Parathyroid adenoma (tissue), 2 donors: Measurements from ENCODE around the gene PHGDH.

Experiments used
- H2AFZ ChIP-seq: fragments of 300-600 bp; sonication (generic); one replicate; pipeline ENCODE4 v1.7.0; 2017; ENCODE audit warnings: antibody characterized with exemption, mild to moderate bottlenecking
- H3K27ac ChIP-seq: fragments of 300-600 bp; sonication (generic); one replicate; pipeline ENCODE4 v1.7.0; 2017
- H3K27me3 ChIP-seq: fragments of 300-600 bp; sonication (generic); one replicate; pipeline ENCODE4 v1.7.0; 2017; ENCODE audit warnings: low read length; ENCODE audit not compliant: control insufficient read depth, insufficient read depth
- H3K36me3 ChIP-seq: fragments of 300-600 bp; sonication (generic); one replicate; pipeline ENCODE4 v1.7.0; 2017; ENCODE audit warnings: low read length; ENCODE audit not compliant: control insufficient read depth, insufficient read depth
- H3K4me1 ChIP-seq: fragments of 300-600 bp; sonication (generic); one replicate; pipeline ENCODE4 v1.7.0; 2017; ENCODE audit warnings: control low read depth
- H3K4me2 ChIP-seq: fragments of 300-600 bp; sonication (generic); one replicate; pipeline ENCODE4 v1.7.0; 2017; ENCODE audit warnings: low read length
- H3K4me3 ChIP-seq: fragments of 300-600 bp; sonication (generic); one replicate; pipeline ENCODE4 v1.7.0; 2017; ENCODE audit warnings: low read depth, low read length
- H3K79me2 ChIP-seq: fragments of 300-600 bp; sonication (generic); one replicate; pipeline ENCODE4 v1.7.0; 2017; ENCODE audit warnings: control low read depth
- H3K9ac ChIP-seq: fragments of 300-600 bp; sonication (generic); one replicate; pipeline ENCODE4 v1.7.0; 2017; ENCODE audit warnings: mild to moderate bottlenecking
- H3K9me3 ChIP-seq: fragments of 300-600 bp; sonication (generic); one replicate; pipeline ENCODE4 v1.7.0; 2017; ENCODE audit warnings: low read length; ENCODE audit not compliant: control insufficient read depth
- TF ChIP-seq, protein P1 (sequence below): fragments of 300-600 bp; sonication (generic); IDR thresholded peaks from one replicate; pipeline ENCODE4 v1.7.0; 2017; ENCODE audit warnings: antibody characterized with exemption, mild to moderate bottlenecking
- donor health status: primary hyperparathyroidism.

The PHGDH gene

DNA sequence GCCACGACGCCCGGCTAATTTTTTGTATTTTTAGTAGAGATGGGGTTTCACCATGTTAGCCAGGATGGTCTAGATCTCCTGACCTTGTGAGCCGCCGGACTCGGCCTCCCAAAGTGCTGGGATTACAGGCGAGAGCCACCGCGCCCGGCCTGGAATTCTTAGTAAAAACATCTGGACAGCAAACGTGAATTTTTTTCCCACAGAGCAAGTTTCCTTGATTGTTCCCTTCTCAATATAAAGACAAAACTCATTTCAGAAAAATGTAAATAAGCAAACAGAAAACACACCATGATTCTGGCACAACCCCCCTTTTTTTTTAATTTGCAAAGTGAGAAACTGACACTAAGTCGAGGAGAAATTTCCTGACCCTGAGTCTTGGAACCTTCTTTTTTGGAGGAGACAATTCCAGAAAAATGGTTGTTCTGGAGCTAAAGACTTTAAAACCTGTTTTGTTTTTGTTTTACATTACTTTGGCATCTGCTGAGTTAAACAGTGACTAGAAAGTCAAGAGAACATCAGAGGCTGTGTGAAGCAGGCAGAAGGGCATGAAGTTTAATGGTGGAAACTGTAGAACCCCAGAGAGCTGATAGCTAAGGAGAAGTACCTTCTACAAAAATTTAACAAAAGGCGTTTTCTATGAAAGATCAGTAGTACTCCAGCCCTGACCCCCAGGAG is 67.3 kb downstream of the PHGDH start:
- peak overlapping the region; percentile 77 for H3K27ac ChIP-seq
- peak overlapping the region; percentile 31 for H2AFZ ChIP-seq
- H3K9ac ChIP-seq, result no peak overlapping the region
- peak overlapping the region; percentile 36 for H3K4me3 ChIP-seq
- H3K4me2 ChIP-seq, result peak overlapping the region; percentile 52
- no peaks in the 10 kb centered on the region for H3K9me3 ChIP-seq
- H3K79me2 ChIP-seq, result no peaks in the 10 kb centered on the region
- no peaks in the 10 kb centered on the region for H3K27me3 ChIP-seq
- TF ChIP-seq, protein P1, sequence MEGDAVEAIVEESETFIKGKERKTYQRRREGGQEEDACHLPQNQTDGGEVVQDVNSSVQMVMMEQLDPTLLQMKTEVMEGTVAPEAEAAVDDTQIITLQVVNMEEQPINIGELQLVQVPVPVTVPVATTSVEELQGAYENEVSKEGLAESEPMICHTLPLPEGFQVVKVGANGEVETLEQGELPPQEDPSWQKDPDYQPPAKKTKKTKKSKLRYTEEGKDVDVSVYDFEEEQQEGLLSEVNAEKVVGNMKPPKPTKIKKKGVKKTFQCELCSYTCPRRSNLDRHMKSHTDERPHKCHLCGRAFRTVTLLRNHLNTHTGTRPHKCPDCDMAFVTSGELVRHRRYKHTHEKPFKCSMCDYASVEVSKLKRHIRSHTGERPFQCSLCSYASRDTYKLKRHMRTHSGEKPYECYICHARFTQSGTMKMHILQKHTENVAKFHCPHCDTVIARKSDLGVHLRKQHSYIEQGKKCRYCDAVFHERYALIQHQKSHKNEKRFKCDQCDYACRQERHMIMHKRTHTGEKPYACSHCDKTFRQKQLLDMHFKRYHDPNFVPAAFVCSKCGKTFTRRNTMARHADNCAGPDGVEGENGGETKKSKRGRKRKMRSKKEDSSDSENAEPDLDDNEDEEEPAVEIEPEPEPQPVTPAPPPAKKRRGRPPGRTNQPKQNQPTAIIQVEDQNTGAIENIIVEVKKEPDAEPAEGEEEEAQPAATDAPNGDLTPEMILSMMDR, result no peak
- H3K36me3 ChIP-seq, result no peaks in the 10 kb centered on the region
- peaks cover 23% of the 10 kb centered on the region for H3K4me1 ChIP-seq

DNA sequence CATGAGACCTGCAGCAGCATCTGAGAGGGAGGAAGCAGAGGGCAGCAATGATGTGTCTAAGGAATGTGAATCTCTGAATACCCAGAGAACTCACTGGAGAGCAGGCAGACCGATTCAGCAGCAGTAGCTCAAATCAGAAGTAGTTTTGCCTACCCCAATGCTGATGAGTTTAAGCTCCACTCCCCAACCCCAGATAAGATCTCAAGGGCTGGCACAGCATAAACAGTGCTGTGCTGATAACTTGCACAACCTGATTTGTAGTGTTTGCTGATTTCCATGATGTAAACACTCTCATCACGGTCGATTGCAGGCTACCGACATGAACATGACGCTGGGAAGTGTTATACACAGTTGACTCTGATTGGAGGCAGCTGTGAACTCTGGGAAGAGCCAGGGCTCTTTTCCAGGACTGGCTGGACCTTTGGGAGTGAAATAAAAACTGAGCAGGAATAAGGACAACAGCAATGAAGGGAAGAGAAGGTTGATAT is 68.2 kb downstream of the PHGDH start:
- Histone ChIP-seq H3K36me3 (no peaks in the 10 kb centered on the region), H2AFZ (peak overlapping the region; percentile 31), H3K4me3 (peak overlapping the region; percentile 36), H3K9ac (no peak overlapping the region), H3K79me2 (no peaks in the 10 kb centered on the region), H3K27ac (peak overlapping the region; percentile 77), H3K27me3 (no peaks in the 10 kb centered on the region), H3K4me2 (peak overlapping the region; percentile 52), H3K4me1 (peaks cover 19% of the 10 kb centered on the region), H3K9me3 (no peaks in the 10 kb centered on the region)
- TF ChIP-seq, protein P1, result no peak

DNA sequence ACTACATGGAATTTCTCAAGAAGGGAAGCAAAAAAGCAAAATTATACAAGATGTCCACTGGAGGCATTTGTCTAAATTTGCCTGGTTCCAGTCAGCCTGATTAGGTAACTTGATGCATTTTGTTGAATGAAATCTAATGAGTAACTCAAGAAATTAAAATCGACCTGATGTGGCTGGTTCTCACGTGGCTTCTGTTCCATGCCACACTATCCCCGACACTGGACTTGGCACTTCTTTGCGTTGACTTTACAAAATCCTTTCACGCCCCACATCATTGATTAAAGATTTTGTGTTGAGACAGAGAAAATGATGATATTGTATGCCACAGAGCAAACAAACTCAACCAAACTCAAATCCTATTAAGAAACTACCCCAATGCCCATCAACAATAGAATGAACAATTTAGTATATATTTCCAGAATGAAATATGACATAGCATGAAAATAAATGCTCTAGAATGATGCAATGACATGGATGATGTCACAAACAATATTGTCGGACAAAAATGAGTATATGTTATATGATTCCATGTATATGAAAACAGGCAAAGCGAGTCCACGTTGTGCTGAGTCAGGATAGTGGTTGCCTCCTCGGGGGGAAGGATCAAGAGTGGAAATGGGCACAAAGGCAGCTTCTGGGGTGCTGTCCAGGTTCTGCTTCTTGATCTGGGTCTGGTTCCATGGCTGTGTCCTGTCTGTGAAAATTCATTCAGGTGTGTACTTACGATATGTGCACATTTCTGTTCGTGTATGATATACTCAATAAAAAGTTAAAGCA is 69.9 kb downstream of the PHGDH start:
- TF ChIP-seq, protein P1, result no peak
- H3K27ac ChIP-seq, result peak overlapping the region; percentile 77
- H3K79me2 ChIP-seq, result no peaks in the 10 kb centered on the region
- H3K4me2 ChIP-seq, result no peak overlapping the region
- H2AFZ ChIP-seq, result no peak overlapping the region
- peaks cover 14% of the 10 kb centered on the region for H3K4me1 ChIP-seq
- H3K4me3 ChIP-seq, result no peak overlapping the region
- no peaks in the 10 kb centered on the region for H3K36me3 ChIP-seq
- H3K27me3 ChIP-seq, result no peaks in the 10 kb centered on the region
- no peak overlapping the region for H3K9ac ChIP-seq
- H3K9me3 ChIP-seq, result no peaks in the 10 kb centered on the region

DNA sequence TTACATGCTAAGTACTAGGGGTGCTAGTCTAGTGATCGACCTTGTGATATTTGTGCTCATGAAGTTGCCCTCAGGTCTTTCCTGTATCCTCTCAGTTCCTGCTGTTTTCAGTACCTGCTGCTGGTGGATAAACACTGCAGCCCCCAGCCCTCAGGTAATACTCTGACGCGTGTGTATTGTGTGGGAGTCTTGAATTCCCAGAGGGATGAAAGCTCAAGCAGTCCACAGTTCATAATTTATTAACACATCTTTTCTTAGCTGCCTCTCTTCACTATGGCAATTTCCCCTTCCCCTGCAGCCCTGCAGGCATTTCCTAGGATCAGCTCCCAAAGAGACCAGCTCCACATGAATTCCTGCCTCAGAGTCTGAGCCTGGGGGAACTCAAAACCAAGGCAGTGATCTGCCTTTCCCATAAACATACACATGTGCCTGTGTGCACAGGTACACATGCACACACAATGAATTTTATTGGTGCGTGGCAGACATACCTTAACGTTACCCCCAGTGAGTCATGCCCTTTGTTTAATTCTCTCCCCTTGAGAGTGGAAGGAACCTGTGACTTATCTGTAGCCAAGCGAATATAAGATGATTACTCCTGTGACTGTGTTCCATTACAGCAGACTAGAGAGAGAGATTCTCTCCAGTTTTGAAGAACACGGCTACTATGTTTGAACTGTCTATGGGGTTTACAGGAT is 71.0 kb downstream of the PHGDH start:
- TF ChIP-seq, protein P1, result no peak
- H3K9ac ChIP-seq, result no peak overlapping the region
- no peaks in the 10 kb centered on the region for H3K36me3 ChIP-seq
- H3K9me3 ChIP-seq, result no peaks in the 10 kb centered on the region
- no peak overlapping the region for H3K27ac ChIP-seq
- no peaks in the 10 kb centered on the region for H3K27me3 ChIP-seq
- no peaks in the 10 kb centered on the region for H3K79me2 ChIP-seq
- peaks cover 14% of the 10 kb centered on the region for H3K4me1 ChIP-seq
- peak overlapping the region; percentile 50 for H2AFZ ChIP-seq
- H3K4me3 ChIP-seq, result no peak overlapping the region
- H3K4me2 ChIP-seq, result no peak overlapping the region
